Calu3 (cell line): ENCODE results near the gene BMPR1B. TPM values are rescaled to one million over a fixed set of nuclear protein-coding genes. Genes with fewer than 3 reads are reported as not detected.

ENCODE experiments used
- BruUV-seq: library from RNA; stranded (reverse); fragments of 400-500 nt; replicated peaks from 2 replicates; lab custom pipeline; 2021; lab: Mats Ljungman, UMichigan
- CTCF ChIA-PET: fragments of 300-600 bp; sonication (Branson Sonifier 250); formaldehyde crosslinking; loops from one replicate; lab custom pipeline; 2022; ENCODE audit warnings: antibody characterized with exemption; lab: Charles Lee
- DNase-seq: peaks from one replicate; pipeline ENCODE4 v3.0.0; 2022
- H3K27ac Mint-ChIP-seq: one replicate; pipeline ENCODE4 v1.8.0; 2022; ENCODE audit warnings: mixed read lengths; ENCODE audit not compliant: unreplicated experiment
- H3K27me3 Mint-ChIP-seq: one replicate; pipeline ENCODE4 v1.8.0; 2022; ENCODE audit warnings: mixed read lengths; ENCODE audit not compliant: unreplicated experiment
- H3K36me3 Mint-ChIP-seq: one replicate; pipeline ENCODE4 v1.8.0; 2022; ENCODE audit warnings: mild to moderate bottlenecking, moderate library complexity, mixed read lengths; ENCODE audit not compliant: insufficient read depth, unreplicated experiment
- H3K4me1 Mint-ChIP-seq: one replicate; pipeline ENCODE4 v1.8.0; 2022; ENCODE audit warnings: mild to moderate bottlenecking, low read depth, mixed read lengths; ENCODE audit not compliant: unreplicated experiment
- H3K4me3 Mint-ChIP-seq: one replicate; pipeline ENCODE4 v1.8.0; 2022; ENCODE audit warnings: mild to moderate bottlenecking, low read depth, moderate library complexity, mixed read lengths; ENCODE audit not compliant: unreplicated experiment
- H3K9me3 Mint-ChIP-seq: one replicate; pipeline ENCODE4 v1.8.0; 2022; ENCODE audit warnings: low read depth, mixed read lengths; ENCODE audit not compliant: unreplicated experiment
- intact Hi-C: fragments of 100-400 bp; cut with micrococcal nuclease; formaldehyde crosslinking; loops from one replicate; pipeline ENCODE4 v1.10.0; 2022; ENCODE audit not compliant: unreplicated experiment
- total RNA-seq: library from RNA; stranded (reverse); gene quantifications from 2 replicates; pipeline ENCODE4 v1.2.3, GENCODE V29; 2022
- TF ChIP-seq, protein P1 (sequence below): fragments of 200-600 bp; IDR thresholded peaks from one replicate; pipeline ENCODE4 v1.8.0; 2022; ENCODE audit warnings: antibody characterized with exemption; ENCODE audit not compliant: unreplicated experiment

Gene BMPR1B
- total RNA-seq, 1 experiment from 2014 or later: 9.2 TPM

GRCh38 chr4:94763005-94763404 is 5.2 kb downstream of the BMPR1B start:
- CTCF ChIA-PET: interaction anchor here (1.0 kb wide), 1 partner anchor 41 kb away, joined by 3 read pairs; no protein-coding TSS in a partner anchor
- H3K36me3 Mint-ChIP-seq: peaks cover 9% of the 10 kb centered on the region
- no peak overlapping the region for H3K27ac Mint-ChIP-seq

DNA sequence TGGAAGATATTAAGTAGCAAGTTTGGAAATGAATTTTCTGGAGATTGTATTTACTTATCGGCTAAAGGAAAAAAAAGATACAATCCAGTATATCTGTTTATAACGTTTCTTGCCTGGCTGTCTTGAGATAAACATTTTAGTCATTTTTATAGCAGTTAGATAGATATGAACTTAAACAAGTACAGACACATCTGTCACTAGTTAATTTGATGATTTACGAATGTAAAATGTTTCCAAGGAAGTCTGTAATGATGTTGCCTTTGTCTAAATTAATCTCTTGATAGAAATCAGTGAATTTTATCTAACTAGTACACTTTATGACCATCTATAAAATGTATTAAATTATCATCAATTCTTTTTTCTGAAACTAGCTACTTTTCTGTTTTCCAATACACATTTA is 5.7 kb downstream of the BMPR1B start:
- Mint-ChIP-seq H3K27ac (no peak overlapping the region), H3K36me3 (peaks cover 6% of the 10 kb centered on the region), H3K4me3 (no peak overlapping the region), H3K27me3 (no peaks in the 10 kb centered on the region), H3K4me1 (peaks cover 15% of the 10 kb centered on the region), H3K9me3 (no peaks in the 10 kb centered on the region)
- intact Hi-C loops: loop anchor here (5.0 kb wide), 1 partner anchor 129 kb away; no protein-coding TSS in a partner anchor
- no peak for DNase-seq
- TF ChIP-seq, protein P1, sequence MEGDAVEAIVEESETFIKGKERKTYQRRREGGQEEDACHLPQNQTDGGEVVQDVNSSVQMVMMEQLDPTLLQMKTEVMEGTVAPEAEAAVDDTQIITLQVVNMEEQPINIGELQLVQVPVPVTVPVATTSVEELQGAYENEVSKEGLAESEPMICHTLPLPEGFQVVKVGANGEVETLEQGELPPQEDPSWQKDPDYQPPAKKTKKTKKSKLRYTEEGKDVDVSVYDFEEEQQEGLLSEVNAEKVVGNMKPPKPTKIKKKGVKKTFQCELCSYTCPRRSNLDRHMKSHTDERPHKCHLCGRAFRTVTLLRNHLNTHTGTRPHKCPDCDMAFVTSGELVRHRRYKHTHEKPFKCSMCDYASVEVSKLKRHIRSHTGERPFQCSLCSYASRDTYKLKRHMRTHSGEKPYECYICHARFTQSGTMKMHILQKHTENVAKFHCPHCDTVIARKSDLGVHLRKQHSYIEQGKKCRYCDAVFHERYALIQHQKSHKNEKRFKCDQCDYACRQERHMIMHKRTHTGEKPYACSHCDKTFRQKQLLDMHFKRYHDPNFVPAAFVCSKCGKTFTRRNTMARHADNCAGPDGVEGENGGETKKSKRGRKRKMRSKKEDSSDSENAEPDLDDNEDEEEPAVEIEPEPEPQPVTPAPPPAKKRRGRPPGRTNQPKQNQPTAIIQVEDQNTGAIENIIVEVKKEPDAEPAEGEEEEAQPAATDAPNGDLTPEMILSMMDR: no peak
- no TSS peak for BruUV-seq
- CTCF ChIA-PET: no interaction called here

More at GRCh38 chr4:94763005-94763404, 5.2 kb downstream of the BMPR1B start:
- Mint-ChIP-seq H3K4me3 (no peak overlapping the region), H3K27me3 (no peaks in the 10 kb centered on the region), H3K9me3 (no peaks in the 10 kb centered on the region), H3K4me1 (peaks cover 15% of the 10 kb centered on the region)
- TF ChIP-seq, protein P1: no peak
- intact Hi-C loops: loop anchor here (5.0 kb wide), 1 partner anchor 129 kb away; no protein-coding TSS in a partner anchor
- DNase-seq: no peak
- BruUV-seq: no TSS peak

DNA sequence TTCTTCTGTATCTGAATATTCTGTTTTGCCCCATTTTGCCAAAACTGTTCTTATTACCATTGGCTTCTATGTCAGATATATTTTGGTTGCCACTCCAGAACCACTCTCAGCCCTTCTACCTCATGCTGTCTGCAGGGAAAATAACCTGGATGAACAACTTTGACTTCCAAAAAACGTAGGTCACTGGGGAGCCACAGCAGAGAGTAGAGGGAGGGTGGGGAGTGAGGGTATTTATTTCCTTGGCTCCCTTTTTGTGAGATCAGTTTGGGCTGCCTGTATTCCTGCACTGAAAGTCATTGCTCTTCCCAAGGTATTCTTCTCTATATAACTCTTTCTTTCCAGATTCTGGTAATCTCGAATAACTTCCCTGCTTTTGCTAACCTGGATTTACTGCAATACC is 6.3 kb downstream of the BMPR1B start:
- intact Hi-C loops: loop anchor here (5.0 kb wide), 1 partner anchor 128 kb away; no protein-coding TSS in a partner anchor
- H3K4me3 Mint-ChIP-seq: no peak overlapping the region
- H3K9me3 Mint-ChIP-seq: no peaks in the 10 kb centered on the region
- H3K27me3 Mint-ChIP-seq: no peaks in the 10 kb centered on the region
- no peak overlapping the region for H3K27ac Mint-ChIP-seq
- peaks cover under 1% of the 10 kb centered on the region for H3K36me3 Mint-ChIP-seq
- BruUV-seq: no TSS peak
- CTCF ChIA-PET: no interaction called here
- peaks cover 15% of the 10 kb centered on the region for H3K4me1 Mint-ChIP-seq
- TF ChIP-seq, protein P1: no peak
- no peak for DNase-seq

DNA sequence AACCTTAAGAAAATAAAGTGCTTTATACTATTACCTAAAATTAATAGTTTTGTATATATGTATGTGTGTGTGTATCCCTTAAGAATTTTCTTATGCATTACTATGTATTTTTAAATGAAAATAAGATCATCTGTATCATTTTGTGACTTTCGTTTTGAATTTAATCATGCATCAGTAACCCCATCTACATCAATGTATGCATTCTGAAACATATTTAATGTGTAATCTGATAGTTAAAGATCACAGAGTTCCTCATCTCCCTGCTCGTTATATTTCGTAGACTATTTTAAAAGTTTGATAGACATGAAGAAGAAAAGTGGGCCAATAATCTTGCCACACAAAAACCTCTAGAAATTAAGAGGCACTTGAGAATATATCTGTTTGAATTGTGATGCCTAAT is 7.4 kb downstream of the BMPR1B start:
- BruUV-seq: no TSS peak
- no peak overlapping the region for H3K4me3 Mint-ChIP-seq
- CTCF ChIA-PET: no interaction called here
- no peak for DNase-seq
- peaks cover 14% of the 10 kb centered on the region for H3K4me1 Mint-ChIP-seq
- H3K9me3 Mint-ChIP-seq: no peaks in the 10 kb centered on the region
- intact Hi-C loops: no loop called here
- no peak overlapping the region for H3K27ac Mint-ChIP-seq
- H3K27me3 Mint-ChIP-seq: no peaks in the 10 kb centered on the region
- TF ChIP-seq, protein P1: no peak
- no peaks in the 10 kb centered on the region for H3K36me3 Mint-ChIP-seq
